ENCODE measurements around the gene WNT5A.

DNA sequence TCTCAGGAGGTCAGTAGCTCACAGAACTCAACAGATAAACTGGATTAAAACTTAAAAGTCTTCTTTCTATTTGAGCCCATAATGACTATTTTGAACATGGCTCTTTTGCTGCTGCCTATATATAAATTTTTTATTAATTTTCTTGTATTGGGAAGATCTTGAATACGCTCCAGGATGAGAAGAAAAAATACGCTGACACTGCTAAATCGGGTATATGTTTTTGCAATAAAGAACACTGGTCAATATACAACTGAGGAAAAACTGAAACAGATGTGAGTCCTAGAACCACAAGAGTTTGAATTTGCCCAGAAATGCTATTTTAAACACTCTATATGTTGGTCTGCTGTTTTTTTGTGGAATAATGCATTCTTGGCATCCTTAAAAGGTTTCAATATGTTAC is 20.6 kb downstream of the WNT5A start:
- TF ChIP-seq EZH2 (IDR thresholded peaks at IDR 0.05; ENCODE audit: insufficient read depth, poor library complexity, severe bottlenecking) (no peak), EZH2phosphoT487 (IDR thresholded peaks at IDR 0.05; ENCODE audit: insufficient read depth, low read depth) (no peak)

Measured in GM23248 (cell line).